GM21717 (cell line): ENCODE data around the gene WFDC9.
"Not testable (repeated sequence)": the region's sequence is repeated elsewhere in the genome, so short reads cannot be mapped to it uniquely, and the experiment has no call there.

Experiments used
- ATAC-seq: cut with Tn5 transposase; IDR thresholded peaks from one replicate; pipeline ENCODE4 v1.9.1; 2021; ENCODE audit warnings: mild to moderate bottlenecking, moderate library complexity; ENCODE audit not compliant: unreplicated experiment

The WFDC9 gene

GRCh38 chr20:45593498-45593897, 37.6 kb downstream of the WFDC9 start:
- no peak for ATAC-seq

GRCh38 chr20:45592574-45593189, 38.4 kb downstream of the WFDC9 start:
- no peak for ATAC-seq

- ATAC-seq = no peak
Observed at GRCh38 chr20:45589725-45590124, 41.4 kb downstream of the WFDC9 start.

- no peak for ATAC-seq
Observed at GRCh38 chr20:45588800-45589199, 42.3 kb downstream of the WFDC9 start.

GRCh38 chr20:45585986-45586385, 45.1 kb downstream of the WFDC9 start:
- ATAC-seq = not testable (repeated sequence)

- ATAC-seq = not testable (repeated sequence)
Observed at GRCh38 chr20:45584294-45584693, 46.8 kb downstream of the WFDC9 start.

GRCh38 chr20:45583502-45583901, 47.6 kb downstream of the WFDC9 start:
- ATAC-seq = no peak

- no peak for ATAC-seq
Observed at GRCh38 chr20:45581702-45582101, 49.4 kb downstream of the WFDC9 start.

GRCh38 chr20:45579184-45579583, 51.9 kb downstream of the WFDC9 start, which contains the start of gene WFDC8:
Gene WFDC8, minus strand, starts transcription at chr20:45579284. Its CDS starts 37 bp downstream, at chr20:45579247.
- no peak for ATAC-seq

- no peak for ATAC-seq
Observed at GRCh38 chr20:45578231-45578630, 52.9 kb downstream of the WFDC9 start.

GRCh38 chr20:45576995-45577394, 54.1 kb downstream of the WFDC9 start:
- ATAC-seq = no peak

- no peak for ATAC-seq
Observed at GRCh38 chr20:45575931-45576330, 55.2 kb downstream of the WFDC9 start.

- not testable (repeated sequence) for ATAC-seq
Observed at GRCh38 chr20:45569650-45570049, 61.4 kb downstream of the WFDC9 start.

GRCh38 chr20:45564760-45565276, 66.3 kb downstream of the WFDC9 start:
- ATAC-seq = no peak
